NB4 (cell line): ENCODE data around the gene UBE2B.

Experiments used
- MYC ChIP-seq: IDR thresholded peaks from 2 replicates; pipeline ENCODE4 v1.6.1; 2011; ENCODE audit warnings: low read depth, low read length
- POLR2A ChIP-seq: IDR thresholded peaks from 2 replicates; pipeline ENCODE4 v1.6.1; 2011; ENCODE audit warnings: mild to moderate bottlenecking; ENCODE audit not compliant: insufficient read length; ENCODE audit errors: extremely low read depth
- TF ChIP-seq, protein P1 (sequence below): IDR thresholded peaks from one replicate; pipeline ENCODE4 v1.5.1; 2012; ENCODE audit warnings: low read depth, low read length
- TF ChIP-seq, protein P2 (sequence below): IDR thresholded peaks from 2 replicates; pipeline ENCODE4 v1.6.1; 2011; ENCODE audit warnings: low read depth, low read length

DNA sequence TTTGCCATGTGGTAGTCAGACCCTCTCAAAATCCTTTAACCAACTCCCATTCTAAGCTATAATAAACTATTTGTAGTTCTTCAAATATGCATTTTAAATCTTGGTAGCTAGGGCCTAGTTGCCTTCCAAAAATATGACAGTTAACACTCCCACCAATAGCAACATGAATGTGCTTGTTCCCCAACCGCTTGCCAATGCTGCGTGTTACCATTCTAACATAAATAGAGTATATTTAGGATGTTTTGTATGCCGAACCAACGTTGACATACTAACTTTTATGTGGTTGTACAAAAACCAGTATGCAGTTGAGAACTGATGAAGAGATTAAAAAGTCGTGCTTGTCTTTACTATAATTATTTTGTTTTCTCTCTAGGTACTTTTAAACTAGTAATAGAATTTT, 9.0 kb downstream of the UBE2B start:
- TF ChIP-seq, protein P1, sequence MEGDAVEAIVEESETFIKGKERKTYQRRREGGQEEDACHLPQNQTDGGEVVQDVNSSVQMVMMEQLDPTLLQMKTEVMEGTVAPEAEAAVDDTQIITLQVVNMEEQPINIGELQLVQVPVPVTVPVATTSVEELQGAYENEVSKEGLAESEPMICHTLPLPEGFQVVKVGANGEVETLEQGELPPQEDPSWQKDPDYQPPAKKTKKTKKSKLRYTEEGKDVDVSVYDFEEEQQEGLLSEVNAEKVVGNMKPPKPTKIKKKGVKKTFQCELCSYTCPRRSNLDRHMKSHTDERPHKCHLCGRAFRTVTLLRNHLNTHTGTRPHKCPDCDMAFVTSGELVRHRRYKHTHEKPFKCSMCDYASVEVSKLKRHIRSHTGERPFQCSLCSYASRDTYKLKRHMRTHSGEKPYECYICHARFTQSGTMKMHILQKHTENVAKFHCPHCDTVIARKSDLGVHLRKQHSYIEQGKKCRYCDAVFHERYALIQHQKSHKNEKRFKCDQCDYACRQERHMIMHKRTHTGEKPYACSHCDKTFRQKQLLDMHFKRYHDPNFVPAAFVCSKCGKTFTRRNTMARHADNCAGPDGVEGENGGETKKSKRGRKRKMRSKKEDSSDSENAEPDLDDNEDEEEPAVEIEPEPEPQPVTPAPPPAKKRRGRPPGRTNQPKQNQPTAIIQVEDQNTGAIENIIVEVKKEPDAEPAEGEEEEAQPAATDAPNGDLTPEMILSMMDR: no peak
- TF ChIP-seq POLR2A (no peak), MYC (no peak)
- TF ChIP-seq, protein P2, sequence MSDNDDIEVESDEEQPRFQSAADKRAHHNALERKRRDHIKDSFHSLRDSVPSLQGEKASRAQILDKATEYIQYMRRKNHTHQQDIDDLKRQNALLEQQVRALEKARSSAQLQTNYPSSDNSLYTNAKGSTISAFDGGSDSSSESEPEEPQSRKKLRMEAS: no peak
